Adrenal gland (tissue), 5 donors: Measurements from ENCODE around the gene QRICH2.

Experiments used
- CTCF ChIP-seq, 6 experiments: fragments of 450-650 bp in 4 of 6; fragments of 200-600 bp in 2 of 6; sonication (generic) in 1 of 6; IDR thresholded peaks; 1 replicate in 5 of 6; 2 replicates in 1 of 6; pipeline versions ENCODE4 v1.5.1 to v1.8.0; 2016 to 2021; ENCODE audit warnings: antibody characterized with exemption in 6 of 6, mild to moderate bottlenecking in 2 of 6, moderate library complexity in 1 of 6
- POLR2A ChIP-seq, 2 donors: fragments of 450-650 bp; IDR thresholded peaks; one replicate each; pipeline ENCODE4 v1.6.1; 2017; ENCODE audit warnings: antibody characterized with exemption in 2 of 2, mild to moderate bottlenecking in 2 of 2, moderate library complexity in 1 of 2
- donor health status: DM: no; HTN: no; CAD: no.

GRCh38 chr17:76239538-76240274 is 68.4 kb downstream of the QRICH2 start:
- TF ChIP-seq CTCF (IDR thresholded peaks at IDR 0.05), result no peak
- TF ChIP-seq POLR2A (IDR thresholded peaks at IDR 0.05), result no peak
